HEK293 (cell line): ENCODE data around the gene EIF4EBP2.

Source experiments
- CTCF ChIA-PET: fragments of 350-600 bp; formaldehyde crosslinking; extraction: SDS; loops from one replicate; lab custom pipeline; 2021; ENCODE audit warnings: antibody characterized with exemption; lab: Yijun Ruan, JAX
- POLR2A ChIA-PET: fragments of 300-600 bp; formaldehyde crosslinking; extraction: SDS; loops from one replicate; lab custom pipeline; 2020; ENCODE audit warnings: antibody characterized with exemption, inconsistent platforms; lab: Yijun Ruan, JAX
- H3K27ac ChIP-seq: fragments of 200-500 bp; sonication (Bioruptor generic); 2 replicates; pipeline ENCODE4 v1.5.1; 2014; ENCODE audit warnings: low read depth, low read length, control low read depth, inconsistent platforms; ENCODE audit errors: extremely low read depth
- H3K36me3 ChIP-seq, 2 experiments: fragments of 200-500 bp in 1 of 2; sonication (Bioruptor generic) in 1 of 2; 1 replicate in 1 of 2; 2 replicates in 1 of 2; pipeline ENCODE4 v1.5.1; 2014 to 2017; ENCODE audit warnings: inconsistent platforms in 2 of 2, low read length in 2 of 2; ENCODE audit not compliant: control insufficient read depth in 2 of 2, insufficient read depth in 1 of 2
- H3K4me1 ChIP-seq: fragments of 200-500 bp; sonication (Bioruptor generic); 2 replicates; pipeline ENCODE4 v1.5.1; 2014; ENCODE audit warnings: mild to moderate bottlenecking, low read length, inconsistent platforms; ENCODE audit not compliant: control insufficient read depth, insufficient read depth
- H3K4me3 ChIP-seq: 2 replicates; pipeline ENCODE4 v1.5.1; 2011; ENCODE audit warnings: low read depth, mild to moderate bottlenecking, control low read depth, low read length, moderate library complexity
- H3K9me3 ChIP-seq: fragments of 200-500 bp; sonication (Bioruptor generic); 2 replicates; pipeline ENCODE4 v1.5.1; 2014; ENCODE audit warnings: low read depth, low read length, inconsistent platforms; ENCODE audit not compliant: control insufficient read depth, insufficient read depth
- SCRT2 ChIP-seq: fragments of 450-650 bp; formaldehyde crosslinking; IDR thresholded peaks from 2 replicates; pipeline ENCODE4 v1.5.1; 2016; ENCODE audit warnings: missing biosample characterization, missing genetic modification characterization
- SP3 ChIP-seq: fragments of 450-650 bp; formaldehyde crosslinking; IDR thresholded peaks from 2 replicates; pipeline ENCODE4 v1.5.1; 2016; ENCODE audit warnings: missing biosample characterization, missing genetic modification characterization
- SP7 ChIP-seq: fragments of 450-650 bp; formaldehyde crosslinking; IDR thresholded peaks from 2 replicates; pipeline ENCODE4 v1.5.1; 2016; ENCODE audit warnings: missing biosample characterization, missing genetic modification characterization
- ZNF112 ChIP-seq: fragments of 450-650 bp; formaldehyde crosslinking; IDR thresholded peaks from 2 replicates; pipeline ENCODE4 v1.5.0; 2017; ENCODE audit warnings: missing biosample characterization, missing genetic modification characterization
- ZNF311 ChIP-seq: fragments of 450-650 bp; formaldehyde crosslinking; IDR thresholded peaks from 2 replicates; pipeline ENCODE4 v1.5.1; 2017; ENCODE audit warnings: missing biosample characterization, missing genetic modification characterization, borderline replicate concordance
- ZNF350 ChIP-seq: fragments of 450-650 bp; formaldehyde crosslinking; IDR thresholded peaks from 2 replicates; pipeline ENCODE4 v1.5.0; 2017; ENCODE audit warnings: missing biosample characterization, mild to moderate bottlenecking, missing genetic modification characterization
- ZNF398 ChIP-seq: fragments of 450-650 bp; formaldehyde crosslinking; IDR thresholded peaks from 2 replicates; pipeline ENCODE4 v1.5.1; 2017; ENCODE audit warnings: missing biosample characterization, missing genetic modification characterization
- ZNF658 ChIP-seq: fragments of 450-650 bp; formaldehyde crosslinking; IDR thresholded peaks from 2 replicates; pipeline ENCODE4; 2016; ENCODE audit warnings: missing biosample characterization, missing genetic modification characterization
- ZNF707 ChIP-seq: fragments of 450-650 bp; formaldehyde crosslinking; IDR thresholded peaks from 2 replicates; pipeline ENCODE4 v1.5.1; 2016; ENCODE audit warnings: missing biosample characterization, missing genetic modification characterization
- TF ChIP-seq, protein P1 (sequence below): fragments of 450-650 bp; formaldehyde crosslinking; IDR thresholded peaks from 2 replicates; pipeline ENCODE4 v1.5.1; 2016; ENCODE audit warnings: missing biosample characterization, missing genetic modification characterization, borderline replicate concordance
- TF ChIP-seq, protein P2 (sequence below): fragments of 450-650 bp; formaldehyde crosslinking; IDR thresholded peaks from 2 replicates; pipeline ENCODE4 v1.5.1; 2016; ENCODE audit warnings: missing biosample characterization, missing genetic modification characterization
- TF ChIP-seq, protein P3 (sequence below): fragments of 450-650 bp; formaldehyde crosslinking; IDR thresholded peaks from 2 replicates; pipeline ENCODE4 v1.5.1; 2016; ENCODE audit warnings: missing biosample characterization, missing genetic modification characterization
- TF ChIP-seq, protein P4 (sequence below): fragments of 450-650 bp; formaldehyde crosslinking; IDR thresholded peaks from 2 replicates; pipeline ENCODE4 v1.5.1; 2016; ENCODE audit warnings: missing biosample characterization, missing genetic modification characterization

The EIF4EBP2 gene

GRCh38 chr10:70475661-70476060 is 71.7 kb downstream of the EIF4EBP2 start:
- peaks cover 6% of the 10 kb centered on the region for H3K4me1 ChIP-seq
- H3K4me3 ChIP-seq: no peak overlapping the region
- ChIA-PET CTCF (interaction anchor here (0.6 to 4.8 kb wide), 2 partner anchors 14 to 63 kb away, joined by 3 to 20 read pairs; no protein-coding TSS in a partner anchor), POLR2A (no interaction called here)
- H3K27ac ChIP-seq: no peak overlapping the region
- TF ChIP-seq ZNF112: no peak
- TF ChIP-seq SCRT2 (tag by site-specific recombination): peak; percentile 55; the same call in 1 of the 2 replicates
- peaks cover 0 to 1% of the 10 kb centered on the region in 2 experiments; a peak in 1 of 3 replicates for H3K36me3 ChIP-seq
- H3K9me3 ChIP-seq: no peaks in the 10 kb centered on the region

GRCh38 chr10:70476249-70477035 is 72.5 kb downstream of the EIF4EBP2 start:
- POLR2A ChIA-PET: interaction anchor here (1.6 kb wide), 1 partner anchor 17 kb away, joined by 5 read pairs; no protein-coding TSS in a partner anchor
- Histone ChIP-seq H3K4me1 (peaks cover 6% of the 10 kb centered on the region), H3K9me3 (no peaks in the 10 kb centered on the region), H3K36me3 (peaks cover 0 to 8% of the 10 kb centered on the region in 2 experiments; a peak in 1 of 3 replicates), H3K4me3 (no peak overlapping the region), H3K27ac (no peak overlapping the region)
- TF ChIP-seq ZNF658 (tag by site-specific recombination) (no peak), ZNF707 (tag by site-specific recombination) (no peak), ZNF350 (tag by site-specific recombination) (no peak), ZNF311 (tag by site-specific recombination) (no peak)
- TF ChIP-seq, protein P1, sequence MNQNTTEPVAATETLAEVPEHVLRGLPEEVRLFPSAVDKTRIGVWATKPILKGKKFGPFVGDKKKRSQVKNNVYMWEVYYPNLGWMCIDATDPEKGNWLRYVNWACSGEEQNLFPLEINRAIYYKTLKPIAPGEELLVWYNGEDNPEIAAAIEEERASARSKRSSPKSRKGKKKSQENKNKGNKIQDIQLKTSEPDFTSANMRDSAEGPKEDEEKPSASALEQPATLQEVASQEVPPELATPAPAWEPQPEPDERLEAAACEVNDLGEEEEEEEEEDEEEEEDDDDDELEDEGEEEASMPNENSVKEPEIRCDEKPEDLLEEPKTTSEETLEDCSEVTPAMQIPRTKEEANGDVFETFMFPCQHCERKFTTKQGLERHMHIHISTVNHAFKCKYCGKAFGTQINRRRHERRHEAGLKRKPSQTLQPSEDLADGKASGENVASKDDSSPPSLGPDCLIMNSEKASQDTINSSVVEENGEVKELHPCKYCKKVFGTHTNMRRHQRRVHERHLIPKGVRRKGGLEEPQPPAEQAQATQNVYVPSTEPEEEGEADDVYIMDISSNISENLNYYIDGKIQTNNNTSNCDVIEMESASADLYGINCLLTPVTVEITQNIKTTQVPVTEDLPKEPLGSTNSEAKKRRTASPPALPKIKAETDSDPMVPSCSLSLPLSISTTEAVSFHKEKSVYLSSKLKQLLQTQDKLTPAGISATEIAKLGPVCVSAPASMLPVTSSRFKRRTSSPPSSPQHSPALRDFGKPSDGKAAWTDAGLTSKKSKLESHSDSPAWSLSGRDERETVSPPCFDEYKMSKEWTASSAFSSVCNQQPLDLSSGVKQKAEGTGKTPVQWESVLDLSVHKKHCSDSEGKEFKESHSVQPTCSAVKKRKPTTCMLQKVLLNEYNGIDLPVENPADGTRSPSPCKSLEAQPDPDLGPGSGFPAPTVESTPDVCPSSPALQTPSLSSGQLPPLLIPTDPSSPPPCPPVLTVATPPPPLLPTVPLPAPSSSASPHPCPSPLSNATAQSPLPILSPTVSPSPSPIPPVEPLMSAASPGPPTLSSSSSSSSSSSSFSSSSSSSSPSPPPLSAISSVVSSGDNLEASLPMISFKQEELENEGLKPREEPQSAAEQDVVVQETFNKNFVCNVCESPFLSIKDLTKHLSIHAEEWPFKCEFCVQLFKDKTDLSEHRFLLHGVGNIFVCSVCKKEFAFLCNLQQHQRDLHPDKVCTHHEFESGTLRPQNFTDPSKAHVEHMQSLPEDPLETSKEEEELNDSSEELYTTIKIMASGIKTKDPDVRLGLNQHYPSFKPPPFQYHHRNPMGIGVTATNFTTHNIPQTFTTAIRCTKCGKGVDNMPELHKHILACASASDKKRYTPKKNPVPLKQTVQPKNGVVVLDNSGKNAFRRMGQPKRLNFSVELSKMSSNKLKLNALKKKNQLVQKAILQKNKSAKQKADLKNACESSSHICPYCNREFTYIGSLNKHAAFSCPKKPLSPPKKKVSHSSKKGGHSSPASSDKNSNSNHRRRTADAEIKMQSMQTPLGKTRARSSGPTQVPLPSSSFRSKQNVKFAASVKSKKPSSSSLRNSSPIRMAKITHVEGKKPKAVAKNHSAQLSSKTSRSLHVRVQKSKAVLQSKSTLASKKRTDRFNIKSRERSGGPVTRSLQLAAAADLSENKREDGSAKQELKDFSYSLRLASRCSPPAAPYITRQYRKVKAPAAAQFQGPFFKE: no peak
- CTCF ChIA-PET: interaction anchor here (0.5 to 4.8 kb wide), 3 partner anchors 15 to 174 kb away, joined by 3 to 20 read pairs (median 3); no protein-coding TSS in a partner anchor

DNA sequence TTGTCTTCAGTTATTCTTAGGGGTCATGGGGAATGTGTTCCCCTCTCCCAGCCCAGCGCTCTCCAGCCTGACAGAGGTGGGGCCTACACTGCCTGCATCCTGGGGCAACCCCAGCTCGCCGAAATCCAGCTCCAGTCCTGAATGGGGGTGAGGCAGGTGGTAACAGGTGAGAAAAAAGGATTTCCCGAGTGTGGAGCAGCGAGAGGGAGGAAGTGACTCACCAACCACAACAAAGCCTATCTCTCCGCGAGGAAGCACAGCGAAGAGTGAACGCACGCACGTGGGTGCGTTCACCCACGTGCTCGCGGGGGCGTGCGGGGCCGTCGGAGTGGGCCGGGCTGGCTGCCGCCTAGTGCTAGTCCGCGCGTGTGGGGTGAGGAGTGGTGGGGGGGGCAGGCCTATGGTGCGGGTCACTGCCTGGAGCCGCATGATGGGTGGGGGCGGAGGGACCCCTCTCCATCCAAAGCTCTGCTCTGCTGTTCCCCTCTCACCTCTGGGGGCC is 73.8 kb downstream of the EIF4EBP2 start:
- no peaks in the 10 kb centered on the region for H3K9me3 ChIP-seq
- H3K4me1 ChIP-seq: peaks cover 6% of the 10 kb centered on the region
- POLR2A ChIA-PET: interaction anchor here (1.2 to 1.6 kb wide), 3 partner anchors 19 to 331 kb away, joined by 3 to 5 read pairs (median 5); partner anchors contain the start of genes EIF4EBP2 and TYSND1
- CTCF ChIA-PET: interaction anchor here (0.6 to 4.8 kb wide), 4 partner anchors 11 to 205 kb away, joined by 3 to 20 read pairs (median 3); no protein-coding TSS in a partner anchor
- H3K36me3 ChIP-seq: peaks cover 0 to 11% of the 10 kb centered on the region in 2 experiments; a peak in 1 of 3 replicates
- peak overlapping the region; percentile 66; the same call in 1 of the 2 replicates for H3K27ac ChIP-seq
- peak overlapping the region; percentile 43 for H3K4me3 ChIP-seq
- TF ChIP-seq, protein P2, sequence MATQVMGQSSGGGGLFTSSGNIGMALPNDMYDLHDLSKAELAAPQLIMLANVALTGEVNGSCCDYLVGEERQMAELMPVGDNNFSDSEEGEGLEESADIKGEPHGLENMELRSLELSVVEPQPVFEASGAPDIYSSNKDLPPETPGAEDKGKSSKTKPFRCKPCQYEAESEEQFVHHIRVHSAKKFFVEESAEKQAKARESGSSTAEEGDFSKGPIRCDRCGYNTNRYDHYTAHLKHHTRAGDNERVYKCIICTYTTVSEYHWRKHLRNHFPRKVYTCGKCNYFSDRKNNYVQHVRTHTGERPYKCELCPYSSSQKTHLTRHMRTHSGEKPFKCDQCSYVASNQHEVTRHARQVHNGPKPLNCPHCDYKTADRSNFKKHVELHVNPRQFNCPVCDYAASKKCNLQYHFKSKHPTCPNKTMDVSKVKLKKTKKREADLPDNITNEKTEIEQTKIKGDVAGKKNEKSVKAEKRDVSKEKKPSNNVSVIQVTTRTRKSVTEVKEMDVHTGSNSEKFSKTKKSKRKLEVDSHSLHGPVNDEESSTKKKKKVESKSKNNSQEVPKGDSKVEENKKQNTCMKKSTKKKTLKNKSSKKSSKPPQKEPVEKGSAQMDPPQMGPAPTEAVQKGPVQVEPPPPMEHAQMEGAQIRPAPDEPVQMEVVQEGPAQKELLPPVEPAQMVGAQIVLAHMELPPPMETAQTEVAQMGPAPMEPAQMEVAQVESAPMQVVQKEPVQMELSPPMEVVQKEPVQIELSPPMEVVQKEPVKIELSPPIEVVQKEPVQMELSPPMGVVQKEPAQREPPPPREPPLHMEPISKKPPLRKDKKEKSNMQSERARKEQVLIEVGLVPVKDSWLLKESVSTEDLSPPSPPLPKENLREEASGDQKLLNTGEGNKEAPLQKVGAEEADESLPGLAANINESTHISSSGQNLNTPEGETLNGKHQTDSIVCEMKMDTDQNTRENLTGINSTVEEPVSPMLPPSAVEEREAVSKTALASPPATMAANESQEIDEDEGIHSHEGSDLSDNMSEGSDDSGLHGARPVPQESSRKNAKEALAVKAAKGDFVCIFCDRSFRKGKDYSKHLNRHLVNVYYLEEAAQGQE (tag by site-specific recombination): no peak
- TF ChIP-seq SP7 (peak; percentile 84), ZNF398 (tag by site-specific recombination) (peak; percentile 46), SP3 (tag by site-specific recombination) (peak; percentile 14; the same call in 1 of the 2 replicates)
- TF ChIP-seq, protein P3, sequence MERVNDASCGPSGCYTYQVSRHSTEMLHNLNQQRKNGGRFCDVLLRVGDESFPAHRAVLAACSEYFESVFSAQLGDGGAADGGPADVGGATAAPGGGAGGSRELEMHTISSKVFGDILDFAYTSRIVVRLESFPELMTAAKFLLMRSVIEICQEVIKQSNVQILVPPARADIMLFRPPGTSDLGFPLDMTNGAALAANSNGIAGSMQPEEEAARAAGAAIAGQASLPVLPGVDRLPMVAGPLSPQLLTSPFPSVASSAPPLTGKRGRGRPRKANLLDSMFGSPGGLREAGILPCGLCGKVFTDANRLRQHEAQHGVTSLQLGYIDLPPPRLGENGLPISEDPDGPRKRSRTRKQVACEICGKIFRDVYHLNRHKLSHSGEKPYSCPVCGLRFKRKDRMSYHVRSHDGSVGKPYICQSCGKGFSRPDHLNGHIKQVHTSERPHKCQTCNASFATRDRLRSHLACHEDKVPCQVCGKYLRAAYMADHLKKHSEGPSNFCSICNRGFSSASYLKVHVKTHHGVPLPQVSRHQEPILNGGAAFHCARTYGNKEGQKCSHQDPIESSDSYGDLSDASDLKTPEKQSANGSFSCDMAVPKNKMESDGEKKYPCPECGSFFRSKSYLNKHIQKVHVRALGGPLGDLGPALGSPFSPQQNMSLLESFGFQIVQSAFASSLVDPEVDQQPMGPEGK (tag by site-specific recombination): peak; percentile 81
- TF ChIP-seq, protein P4, sequence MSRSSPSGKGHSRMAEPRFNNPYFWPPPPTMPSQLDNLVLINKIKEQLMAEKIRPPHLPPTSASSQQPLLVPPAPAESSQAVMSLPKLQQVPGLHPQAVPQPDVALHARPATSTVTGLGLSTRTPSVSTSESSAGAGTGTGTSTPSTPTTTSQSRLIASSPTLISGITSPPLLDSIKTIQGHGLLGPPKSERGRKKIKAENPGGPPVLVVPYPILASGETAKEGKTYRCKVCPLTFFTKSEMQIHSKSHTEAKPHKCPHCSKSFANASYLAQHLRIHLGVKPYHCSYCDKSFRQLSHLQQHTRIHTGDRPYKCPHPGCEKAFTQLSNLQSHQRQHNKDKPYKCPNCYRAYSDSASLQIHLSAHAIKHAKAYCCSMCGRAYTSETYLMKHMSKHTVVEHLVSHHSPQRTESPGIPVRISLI (tag by site-specific recombination): 0 out of 2 replicates have a peak, but pooled peaks have one; percentile 16
